Airway epithelial cell (primary cell): ENCODE measurements around the gene ZNF737. TPM values are rescaled to one million over a fixed set of nuclear protein-coding genes. Genes with fewer than 3 reads are reported as not detected.

ENCODE experiments used
- total RNA-seq: library from RNA; depleted of rRNA; stranded (reverse); fragments of >200 nt; gene quantifications from 2 replicates; pipeline ENCODE4 v1.2.3, GENCODE V29; 2015

Gene ZNF737
- 3.4 and 3.5 TPM in 2 replicates for total RNA-seq

DNA sequence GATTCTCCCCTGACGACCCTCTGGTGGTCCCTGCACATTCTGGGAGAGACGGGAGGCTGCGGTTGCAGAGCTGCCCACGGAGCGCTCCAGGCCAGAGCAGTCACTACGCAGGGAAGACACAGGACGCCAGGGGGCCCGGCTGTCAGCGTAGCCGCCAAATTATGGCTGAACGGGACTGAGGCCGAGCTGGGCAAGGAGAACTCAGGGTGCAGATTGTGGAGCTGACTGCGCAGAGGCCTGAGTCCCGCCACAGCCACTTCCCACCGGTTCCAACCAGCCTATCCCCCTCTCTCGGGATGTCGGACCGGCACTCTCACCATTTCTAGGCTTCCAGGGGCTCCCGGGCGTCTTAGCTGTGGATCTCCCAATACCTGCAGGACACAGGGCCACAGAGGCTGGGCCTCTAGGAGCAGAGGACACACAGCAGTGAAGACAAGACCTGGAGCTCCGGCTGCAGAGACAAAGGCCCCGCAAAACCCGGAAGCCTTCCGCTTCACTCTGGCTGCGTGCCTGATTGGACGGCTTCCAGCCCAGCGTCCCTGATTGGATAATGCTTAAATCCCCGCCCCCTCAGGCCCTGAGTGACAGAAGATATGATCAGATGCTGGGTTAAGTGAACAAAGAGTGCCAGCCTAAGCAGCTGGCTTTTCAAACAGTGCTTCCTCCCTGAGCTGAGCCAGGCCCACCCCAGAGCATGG lies at the start of gene ZNF737:
Gene ZNF737 (minus strand): TSS at position 461 of the 698 bp plus-strand sequence. CDS start 141 bp downstream, at position 320.

Other genes starting within 250 kb of the ZNF737 start
- gene ZNF626, start 95.8 kb upstream of the ZNF737 start, total RNA-seq: 5.0 and 7.3 TPM in 2 replicates
- gene ZNF66, start 210.5 kb upstream of the ZNF737 start, total RNA-seq: 1.6 and 5.4 TPM in 2 replicates